Tibial nerve (tissue), 4 donors: ENCODE results near the gene ADH7. TPM values are rescaled to one million over a fixed set of nuclear protein-coding genes. Genes with fewer than 3 reads are reported as not detected.
"Not testable (repeated sequence)": the region's sequence is repeated elsewhere in the genome, so short reads cannot be mapped to it uniquely, and the experiment has no call there.

Experiments
- DNase-seq, 2 donors: peaks; one replicate each; pipeline ENCODE4 v3.0.0-alpha.2; 2019; ENCODE audit warnings: low spot score in 2 of 2
- H3K27ac ChIP-seq, 4 donors: fragments of 200-600 bp; sonication (generic) in 3 of 4; one replicate each; pipeline ENCODE4 v1.5.1; 2017 to 2019; ENCODE audit warnings: mild to moderate bottlenecking in 1 of 4
- H3K27me3 ChIP-seq, 2 donors: fragments of 200-600 bp; sonication (generic) in 1 of 2; one replicate each; pipeline versions ENCODE4 v1.5.1 to v1.6.0; 2017 to 2019
- H3K36me3 ChIP-seq, 3 donors: fragments of 200-600 bp; sonication (generic); one replicate each; pipeline ENCODE4 v1.5.1; 2018 to 2019
- H3K4me1 ChIP-seq, 4 donors: fragments of 200-600 bp; sonication (generic) in 3 of 4; one replicate each; pipeline ENCODE4 v1.5.1; 2017 to 2019
- H3K4me3 ChIP-seq, 4 donors: fragments of 200-600 bp; sonication (generic) in 3 of 4; one replicate each; pipeline ENCODE4 v1.5.1; 2017 to 2019; ENCODE audit warnings: mild to moderate bottlenecking in 1 of 4, moderate library complexity in 1 of 4
- H3K9me3 ChIP-seq, 4 donors: fragments of 200-600 bp; sonication (generic) in 3 of 4; one replicate each; pipeline ENCODE4 v1.5.1; 2017 to 2019
- EP300 ChIP-seq, 2 donors: sonication (generic); formaldehyde crosslinking; IDR thresholded peaks; one replicate each; pipeline ENCODE4 v1.6.1; 2017; ENCODE audit warnings: antibody characterized with exemption in 2 of 2, mild to moderate bottlenecking in 1 of 2
- POLR2A ChIP-seq, 2 donors: fragments of 450-650 bp; IDR thresholded peaks; one replicate each; pipeline ENCODE4 v1.6.1; 2017; ENCODE audit warnings: antibody characterized with exemption in 2 of 2, mild to moderate bottlenecking in 2 of 2, moderate library complexity in 2 of 2
- WGBS, 2 donors: methylation state at CpG; one replicate each; pipeline ENCODE4 v1.1.5; 2018; 5-methylcytosine and 5-hydroxymethylcytosine counted together
- total RNA-seq, 4 donors: library from RNA; depleted of rRNA; stranded (reverse); fragments of >200 nt; gene quantifications; one replicate each; pipeline ENCODE4 v1.1.0, GENCODE V29; 2016
- TF ChIP-seq, protein P1 (sequence below), 5 experiments: fragments of 200-600 bp in 3 of 5; fragments of 450-650 bp in 2 of 5; sonication (generic) in 3 of 5; IDR thresholded peaks; one replicate each; pipeline ENCODE4 v1.5.1; 2016 to 2019; ENCODE audit warnings: antibody characterized with exemption in 5 of 5, mild to moderate bottlenecking in 3 of 5, moderate library complexity in 2 of 5

The ADH7 gene
- total RNA-seq, 4 donors from 2014 or later: not detected

DNA sequence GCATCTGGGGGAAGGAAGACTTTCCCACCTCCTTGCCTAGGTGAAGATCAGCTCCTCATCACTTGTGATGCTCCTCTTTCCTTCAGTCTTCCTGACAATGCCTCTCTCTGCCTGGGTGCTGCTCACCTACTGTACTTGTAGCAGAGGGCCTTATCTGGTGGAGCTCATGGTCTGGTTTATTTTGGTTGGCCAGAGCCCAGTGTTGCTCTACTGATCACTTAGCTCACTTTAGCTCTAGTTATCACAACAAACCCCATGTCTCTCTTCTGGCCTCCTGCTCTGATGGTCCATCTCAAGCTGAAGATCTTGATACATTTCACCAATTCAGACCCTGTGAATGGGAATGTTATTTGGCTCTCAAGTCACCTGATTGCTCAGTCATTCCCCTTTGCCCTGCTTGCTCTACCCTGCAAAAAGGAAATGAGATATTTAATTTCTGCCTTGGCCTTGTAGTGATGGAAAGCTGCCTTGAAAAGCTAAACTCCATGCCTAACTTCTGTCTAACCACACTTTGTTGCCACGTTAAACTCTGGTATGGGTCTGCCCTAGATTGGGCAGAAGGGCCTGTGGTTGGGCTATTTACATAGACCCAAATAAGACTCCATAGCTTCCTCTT is 52.3 kb downstream of the ADH7 start:
- TF ChIP-seq POLR2A (IDR thresholded peaks at IDR 0.05) (no peak), EP300 (IDR thresholded peaks at IDR 0.05) (no peak)
- TF ChIP-seq, protein P1, sequence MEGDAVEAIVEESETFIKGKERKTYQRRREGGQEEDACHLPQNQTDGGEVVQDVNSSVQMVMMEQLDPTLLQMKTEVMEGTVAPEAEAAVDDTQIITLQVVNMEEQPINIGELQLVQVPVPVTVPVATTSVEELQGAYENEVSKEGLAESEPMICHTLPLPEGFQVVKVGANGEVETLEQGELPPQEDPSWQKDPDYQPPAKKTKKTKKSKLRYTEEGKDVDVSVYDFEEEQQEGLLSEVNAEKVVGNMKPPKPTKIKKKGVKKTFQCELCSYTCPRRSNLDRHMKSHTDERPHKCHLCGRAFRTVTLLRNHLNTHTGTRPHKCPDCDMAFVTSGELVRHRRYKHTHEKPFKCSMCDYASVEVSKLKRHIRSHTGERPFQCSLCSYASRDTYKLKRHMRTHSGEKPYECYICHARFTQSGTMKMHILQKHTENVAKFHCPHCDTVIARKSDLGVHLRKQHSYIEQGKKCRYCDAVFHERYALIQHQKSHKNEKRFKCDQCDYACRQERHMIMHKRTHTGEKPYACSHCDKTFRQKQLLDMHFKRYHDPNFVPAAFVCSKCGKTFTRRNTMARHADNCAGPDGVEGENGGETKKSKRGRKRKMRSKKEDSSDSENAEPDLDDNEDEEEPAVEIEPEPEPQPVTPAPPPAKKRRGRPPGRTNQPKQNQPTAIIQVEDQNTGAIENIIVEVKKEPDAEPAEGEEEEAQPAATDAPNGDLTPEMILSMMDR (IDR thresholded peaks at IDR 0.05): no peak
- peaks cover 0 to 23% (median 4%) of the 10 kb centered on the region in 4 donors for H3K4me1 ChIP-seq
- no peak overlapping the region for H3K4me3 ChIP-seq
- 81 to 94% methylated on average over 1 of the region's 1 CpG for WGBS, 2 donors
- peak overlapping the region; percentile 77 to 95 (median 82) for H3K27ac ChIP-seq
- no peak for DNase-seq
- H3K27me3 ChIP-seq: no peaks in the 10 kb centered on the region
- H3K9me3 ChIP-seq: peaks cover 0 to 1% (median 0%) of the 10 kb centered on the region in 4 donors
- no peaks in the 10 kb centered on the region for H3K36me3 ChIP-seq

DNA sequence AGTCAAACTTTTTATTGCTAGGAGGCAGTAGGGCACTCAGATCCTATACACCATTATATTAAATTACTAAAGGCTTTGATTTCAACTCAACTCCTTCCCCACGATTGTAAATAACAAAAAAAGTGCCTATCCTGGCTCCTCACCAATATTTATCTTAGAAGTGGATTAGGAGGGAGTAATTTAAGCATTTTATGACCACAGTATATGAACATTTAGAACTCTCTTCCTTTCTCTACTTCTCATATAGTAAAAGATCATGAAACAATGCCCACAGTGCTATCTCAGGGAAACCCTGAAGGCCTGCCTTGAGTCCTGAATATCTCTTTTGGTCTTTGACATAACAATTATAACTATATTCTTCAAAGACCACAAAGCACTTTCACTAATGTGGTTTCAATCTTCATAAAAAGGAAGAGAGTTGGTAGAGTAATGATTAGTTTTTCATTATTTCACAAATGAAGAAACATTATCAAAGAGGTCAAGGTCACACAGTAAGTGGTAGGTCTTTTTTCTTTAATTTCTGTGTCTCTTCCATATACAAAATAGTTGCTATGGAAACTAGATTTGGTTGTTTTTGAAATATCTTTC is 53.5 kb downstream of the ADH7 start:
- Histone ChIP-seq H3K4me1 (peaks cover 0 to 23% (median 4%) of the 10 kb centered on the region in 4 donors), H3K27me3 (no peaks in the 10 kb centered on the region), H3K9me3 (no peaks in the 10 kb centered on the region), H3K36me3 (no peaks in the 10 kb centered on the region), H3K4me3 (no peak overlapping the region), H3K27ac (peak overlapping the region in 3 of 4 donors; percentile 80 to 95 (median 85))
- WGBS, 2 donors: 33% methylated on average over 1 of the region's 1 CpG
- TF ChIP-seq POLR2A (IDR thresholded peaks at IDR 0.05): no peak
- no peak for TF ChIP-seq EP300 (IDR thresholded peaks at IDR 0.05)
- TF ChIP-seq, protein P1 (IDR thresholded peaks at IDR 0.05): no peak
- no peak for DNase-seq

DNA sequence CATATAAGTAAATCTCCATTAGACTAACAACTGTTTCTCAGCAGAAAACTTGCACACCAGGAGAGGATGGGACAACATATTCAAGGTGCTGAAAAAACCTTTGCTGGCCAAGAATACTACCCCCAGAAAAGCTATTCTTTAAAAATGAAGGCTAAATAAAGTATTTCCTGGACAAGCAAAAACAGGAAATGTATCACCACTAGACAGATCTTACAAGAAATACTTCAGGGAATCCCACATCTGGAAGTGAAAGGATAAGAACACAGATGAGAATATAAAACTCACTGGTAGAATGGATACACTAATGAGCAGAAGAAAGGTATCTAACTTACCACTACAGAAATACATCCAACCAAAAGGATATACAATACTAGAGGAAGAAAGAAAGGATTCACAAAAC is 55.6 kb downstream of the ADH7 start:
- H3K36me3 ChIP-seq: no peaks in the 10 kb centered on the region
- TF ChIP-seq POLR2A (IDR thresholded peaks at IDR 0.05): no peak
- no peak for TF ChIP-seq EP300 (IDR thresholded peaks at IDR 0.05)
- TF ChIP-seq, protein P1 (IDR thresholded peaks at IDR 0.05): no peak
- no peaks in the 10 kb centered on the region for H3K27me3 ChIP-seq
- peaks cover 0 to 19% (median 4%) of the 10 kb centered on the region in 4 donors for H3K4me1 ChIP-seq
- H3K9me3 ChIP-seq: peaks cover 0 to 9% (median 0%) of the 10 kb centered on the region in 4 donors
- no peak overlapping the region for H3K27ac ChIP-seq
- DNase-seq: no peak
- H3K4me3 ChIP-seq: no peak overlapping the region

DNA sequence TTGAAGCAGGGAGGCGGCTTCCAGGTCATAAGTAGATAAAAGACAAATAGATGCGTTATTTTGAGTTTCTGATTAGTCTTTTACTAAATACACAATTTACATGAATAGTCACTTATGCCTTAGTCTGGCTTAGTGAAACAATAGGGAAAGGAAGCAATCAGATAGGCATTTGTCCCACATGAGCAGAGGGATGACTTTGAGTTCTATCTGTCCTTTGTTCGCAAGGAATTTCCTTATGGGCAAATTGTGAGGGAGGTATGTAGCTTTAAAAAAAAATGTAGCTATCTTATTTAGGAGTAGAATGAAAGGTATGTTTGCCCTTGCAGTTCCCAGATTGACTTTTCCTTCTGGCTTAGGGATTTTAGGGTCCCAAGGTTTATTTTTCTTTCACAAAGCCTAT is 56.3 kb downstream of the ADH7 start:
- 76 to 92% methylated on average over 3 of the region's 3 CpGs for WGBS, 2 donors
- H3K27me3 ChIP-seq: no peaks in the 10 kb centered on the region
- H3K27ac ChIP-seq: no peak overlapping the region
- H3K36me3 ChIP-seq: no peaks in the 10 kb centered on the region
- H3K4me1 ChIP-seq: peaks cover 0 to 13% (median 4%) of the 10 kb centered on the region in 4 donors
- no peak for DNase-seq
- no peak overlapping the region for H3K4me3 ChIP-seq
- TF ChIP-seq, protein P1 (IDR thresholded peaks at IDR 0.05): no peak
- no peak for TF ChIP-seq POLR2A (IDR thresholded peaks at IDR 0.05)
- no peak for TF ChIP-seq EP300 (IDR thresholded peaks at IDR 0.05)
- H3K9me3 ChIP-seq: peaks cover 0 to 9% (median 0%) of the 10 kb centered on the region in 4 donors

DNA sequence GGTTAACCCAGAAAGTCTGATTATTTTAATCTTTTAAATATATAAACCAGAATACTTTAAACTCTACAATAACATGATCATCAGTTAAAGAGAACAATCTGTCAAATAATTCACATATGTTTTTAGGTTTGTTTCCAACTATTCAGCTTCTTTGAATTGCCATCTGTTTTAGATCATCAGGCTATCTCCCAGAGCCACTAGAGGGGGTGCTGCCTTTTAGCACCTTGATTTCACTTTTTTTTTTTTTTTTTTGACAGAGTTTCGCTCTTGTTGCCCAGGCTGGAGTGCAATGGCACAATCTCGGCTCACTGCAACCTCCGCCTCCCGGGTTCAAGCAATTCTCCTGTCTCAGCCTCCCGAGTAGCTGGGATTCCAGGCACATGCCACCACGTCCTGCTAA is 57.8 kb downstream of the ADH7 start:
- H3K9me3 ChIP-seq: peaks cover 0 to 16% (median 0%) of the 10 kb centered on the region in 4 donors
- H3K36me3 ChIP-seq, H3K27ac ChIP-seq, H3K4me1 ChIP-seq, H3K4me3 ChIP-seq, H3K27me3 ChIP-seq, DNase-seq: not testable (repeated sequence)
- WGBS, 2 donors: 64 to 65% methylated on average over 6 of the region's 6 CpGs
- TF ChIP-seq, protein P1 (IDR thresholded peaks at IDR 0.05): peak in 1 of 5 experiments; percentile 12

DNA sequence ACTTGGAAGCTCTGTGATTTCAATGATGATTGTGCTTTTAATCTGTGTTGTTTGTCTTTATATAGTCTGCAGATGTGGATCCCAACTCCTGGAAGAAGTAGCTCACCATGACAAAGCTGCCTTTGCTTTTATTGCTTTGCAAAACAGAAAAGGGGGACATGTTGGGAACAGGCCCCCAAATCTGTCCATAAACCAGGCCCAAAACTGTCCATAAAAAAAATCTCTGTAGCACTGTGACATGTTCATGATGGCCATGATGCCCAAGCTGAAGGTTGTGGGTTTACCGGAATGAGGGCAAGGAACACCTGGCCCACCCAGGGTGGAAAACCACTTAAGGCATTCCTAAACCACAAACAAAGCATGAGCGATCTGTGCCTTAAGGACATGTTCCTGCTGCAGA is 62.7 kb downstream of the ADH7 start:
- not testable (repeated sequence) for H3K4me1 ChIP-seq, DNase-seq, H3K36me3 ChIP-seq, H3K4me3 ChIP-seq, H3K27me3 ChIP-seq, H3K27ac ChIP-seq
- WGBS, 2 donors: 96 to 97% methylated on average over 2 of the region's 2 CpGs
- H3K9me3 ChIP-seq: peaks cover 0 to 20% (median 0%) of the 10 kb centered on the region in 4 donors

DNA sequence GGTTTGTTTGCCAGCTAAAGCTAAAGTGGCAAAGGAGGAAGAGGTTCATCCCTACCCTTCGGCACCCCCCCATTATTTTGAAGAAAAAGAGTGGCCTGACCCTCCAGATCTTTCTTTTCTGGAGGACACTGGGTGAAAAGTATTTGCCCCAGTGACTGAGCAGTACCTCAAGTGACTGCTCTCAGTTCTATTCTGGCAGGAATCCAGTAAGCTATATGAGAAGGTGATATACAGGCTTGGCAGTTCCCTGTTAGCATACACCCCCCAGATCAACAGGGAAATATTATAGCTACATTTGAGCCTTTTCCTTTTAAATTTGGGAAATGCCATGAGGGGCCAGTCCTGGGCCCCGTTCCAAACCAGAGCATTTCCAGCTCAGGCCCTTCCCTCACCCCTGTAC is 67.3 kb downstream of the ADH7 start:
- H3K36me3 ChIP-seq, H3K4me3 ChIP-seq, H3K27ac ChIP-seq, H3K4me1 ChIP-seq, DNase-seq, H3K27me3 ChIP-seq: not testable (repeated sequence)
- H3K9me3 ChIP-seq: peaks cover 0 to 21% (median 0%) of the 10 kb centered on the region in 4 donors
- 40 to 86% methylated on average over 2 of the region's 2 CpGs for WGBS, 2 donors
